Uterus (tissue), 2 donors: ENCODE results near the gene SEC22A.

Source experiments
- CTCF ChIP-seq, 4 experiments: fragments of 200-600 bp in 2 of 4; fragments of 450-650 bp in 2 of 4; sonication (generic) in 2 of 4; IDR thresholded peaks; one replicate each; pipeline ENCODE4 v1.5.1; 2016 to 2019; ENCODE audit warnings: antibody characterized with exemption in 4 of 4, mild to moderate bottlenecking in 2 of 4, moderate library complexity in 1 of 4
- POLR2A ChIP-seq, 2 donors: fragments of 450-650 bp; IDR thresholded peaks; one replicate each; pipeline ENCODE4 v1.6.1; 2016; ENCODE audit warnings: antibody characterized with exemption in 2 of 2, mild to moderate bottlenecking in 1 of 2, moderate library complexity in 1 of 2

GRCh38 chr3:123287962-123288302 lies 86.2 kb downstream of the SEC22A start:
- TF ChIP-seq CTCF (IDR thresholded peaks at IDR 0.05) (no peak), POLR2A (IDR thresholded peaks at IDR 0.05) (no peak)
